GM21390 (cell line): Measurements from ENCODE around the gene CMIP.

ENCODE experiments used
- ATAC-seq: cut with Tn5 transposase; IDR thresholded peaks from one replicate; pipeline ENCODE4 v1.9.1; 2021; ENCODE audit not compliant: unreplicated experiment

The CMIP gene

GRCh38 chr16:81755915-81756614 is 311.5 kb downstream of the CMIP start:
- ATAC-seq, result no peak

- ATAC-seq, result no peak
Measured at GRCh38 chr16:81756615-81757356, 312.2 kb downstream of the CMIP start.

- ATAC-seq, result no peak
Measured at GRCh38 chr16:81758376-81758775, 313.8 kb downstream of the CMIP start.
